Kidney (tissue), 14 donors: Measurements from ENCODE around the gene ASTL. TPM values are rescaled to one million over a fixed set of nuclear protein-coding genes. Genes with fewer than 3 reads are reported as not detected.

Source experiments
- DNase-seq, 5 donors: peaks; one replicate each; pipeline ENCODE4 v3.0.0-alpha.2; 2013 to 2020
- FAIRE-seq: peaks from 2 replicates; lab custom pipeline; 2012; peaks lifted over from hg19 to GRCh38; lab: Jason Lieb, UNC
- H3K27ac ChIP-seq, 2 donors: one replicate each; pipeline ENCODE4 v1.7.0; 2013; ENCODE audit warnings: low read depth in 2 of 2, low read length in 2 of 2, inconsistent platforms in 1 of 2
- H3K27me3 ChIP-seq: one replicate; pipeline ENCODE4 v1.7.1; 2013; ENCODE audit warnings: low read length, inconsistent platforms; ENCODE audit not compliant: control insufficient read depth, insufficient read depth
- H3K36me3 ChIP-seq, 3 donors: one replicate each; pipeline versions ENCODE4 v1.7.0 to v1.7.1; 2013; ENCODE audit warnings: low read length in 3 of 3, control low read depth in 1 of 3, inconsistent platforms in 1 of 3; ENCODE audit not compliant: insufficient read depth in 3 of 3, control insufficient read depth in 2 of 3
- H3K4me1 ChIP-seq, 3 donors: one replicate each; pipeline versions ENCODE4 v1.7.0 to v1.7.1; 2013; ENCODE audit warnings: low read length in 3 of 3, inconsistent platforms in 1 of 3, low read depth in 1 of 3; ENCODE audit not compliant: control insufficient read depth in 2 of 3, insufficient read depth in 2 of 3
- H3K4me3 ChIP-seq, 3 donors: one replicate each; pipeline versions ENCODE4 v1.7.0 to v1.8.1; 2013; ENCODE audit warnings: low read length in 3 of 3, control low read depth in 1 of 3, inconsistent platforms in 1 of 3
- H3K9ac ChIP-seq, 3 donors: one replicate each; pipeline versions ENCODE4 v1.7.0 to v1.7.1; 2013; ENCODE audit warnings: low read length in 3 of 3, control low read depth in 1 of 3, inconsistent platforms in 1 of 3
- H3K9me3 ChIP-seq, 3 donors: one replicate each; pipeline versions ENCODE4 v1.7.0 to v1.7.1; 2013; ENCODE audit warnings: low read length in 3 of 3, control low read depth in 1 of 3, inconsistent platforms in 1 of 3; ENCODE audit not compliant: control insufficient read depth in 2 of 3, insufficient read depth in 1 of 3
- CTCF ChIP-seq: IDR thresholded peaks from 3 replicates; pipeline ENCODE4 v1.5.1; 2012; ENCODE audit warnings: mild to moderate bottlenecking, moderate library complexity, borderline replicate concordance; ENCODE audit not compliant: insufficient read depth; ENCODE audit errors: extremely low read depth
- intact Hi-C: fragments of 100-400 bp; cut with DNase I; formaldehyde crosslinking; loops from one replicate; pipeline ENCODE4 v1.11.1; 2022
- polyA plus RNA-seq: library from polyadenylated mRNA; stranded (reverse); fragments of 350-450 nt; fragmentation: Illumina TruSeq; extraction: RNeasy Lipid Tissue Mini Kit (QIAGEN cat#74804); gene quantifications from one replicate; pipeline ENCODE4 v1.2.3, GENCODE V29; 2014; ENCODE audit warnings: low read depth, low replicate concordance; ENCODE audit not compliant: insufficient read depth
- total RNA-seq: library from RNA; stranded (reverse); fragmentation: NEBNext Ultra II Directional; extraction: Animal tissue kit (Norgen Biotek cat#: 25700); gene quantifications from one replicate; pipeline ENCODE4 v1.2.1, GENCODE V29; 2021
- donor health status: control.
- donor health status: control.
- donor health status: control.
- donor health status: control.
- donor health status: control.
- donor health status: DM: yes; HTN: yes; CAD: no.
- donor health status: Normal renal cell carcinoma (clear cell type).

ASTL gene
- total and polyA plus RNA-seq, 2 donors from 2014 or later = not detected

GRCh38 chr2:96156926-96157648 is 18.8 kb upstream of the ASTL start:
- H3K9ac ChIP-seq = no peak overlapping the region
- no peaks in the 10 kb centered on the region for H3K4me1 ChIP-seq
- intact Hi-C loops = no loop called here
- no peaks in the 10 kb centered on the region for H3K9me3 ChIP-seq
- FAIRE-seq (no peak), DNase-seq (peak in 1 of 5 donors; percentile 31)
- no peak overlapping the region for H3K27ac ChIP-seq
- H3K36me3 ChIP-seq = no peaks in the 10 kb centered on the region
- TF ChIP-seq CTCF = no peak
- no peaks in the 10 kb centered on the region for H3K27me3 ChIP-seq
- no peak overlapping the region for H3K4me3 ChIP-seq

GRCh38 chr2:96156011-96156820 is 17.9 kb upstream of the ASTL start:
- Histone ChIP-seq H3K27me3 (no peaks in the 10 kb centered on the region), H3K36me3 (no peaks in the 10 kb centered on the region), H3K9ac (no peak overlapping the region), H3K4me3 (no peak overlapping the region), H3K27ac (no peak overlapping the region), H3K4me1 (no peaks in the 10 kb centered on the region), H3K9me3 (no peaks in the 10 kb centered on the region)
- intact Hi-C loops = no loop called here
- peak in 2 of 5 donors; percentile 16 to 46 for DNase-seq
- no peak for TF ChIP-seq CTCF
- no peak for FAIRE-seq

- Histone ChIP-seq H3K27me3 (no peaks in the 10 kb centered on the region), H3K4me1 (no peaks in the 10 kb centered on the region), H3K9me3 (no peaks in the 10 kb centered on the region), H3K36me3 (no peaks in the 10 kb centered on the region), H3K27ac (no peak overlapping the region), H3K9ac (no peak overlapping the region), H3K4me3 (no peak overlapping the region)
- TF ChIP-seq CTCF = no peak
- intact Hi-C loops = no loop called here
- DNase-seq = peak in 1 of 5 donors; percentile 35
- no peak for FAIRE-seq
Measured at GRCh38 chr2:96154506-96155380, 16.4 kb upstream of the ASTL start.
